DMS 273 (cell line): ENCODE data around the gene SAGE1.
A peak's percentile ranks its signal among the peaks of the same experiment; 100 is the strongest.
"Not testable (repeated sequence)": the region's sequence is repeated elsewhere in the genome, so short reads cannot be mapped to it uniquely, and the experiment has no call there.

ENCODE experiments used
- DNase-seq: peaks from one replicate; lab custom pipeline; 2025; ENCODE audit not compliant: unreplicated experiment; lab: John Stamatoyannopoulos, UW

Gene SAGE1, protein sequence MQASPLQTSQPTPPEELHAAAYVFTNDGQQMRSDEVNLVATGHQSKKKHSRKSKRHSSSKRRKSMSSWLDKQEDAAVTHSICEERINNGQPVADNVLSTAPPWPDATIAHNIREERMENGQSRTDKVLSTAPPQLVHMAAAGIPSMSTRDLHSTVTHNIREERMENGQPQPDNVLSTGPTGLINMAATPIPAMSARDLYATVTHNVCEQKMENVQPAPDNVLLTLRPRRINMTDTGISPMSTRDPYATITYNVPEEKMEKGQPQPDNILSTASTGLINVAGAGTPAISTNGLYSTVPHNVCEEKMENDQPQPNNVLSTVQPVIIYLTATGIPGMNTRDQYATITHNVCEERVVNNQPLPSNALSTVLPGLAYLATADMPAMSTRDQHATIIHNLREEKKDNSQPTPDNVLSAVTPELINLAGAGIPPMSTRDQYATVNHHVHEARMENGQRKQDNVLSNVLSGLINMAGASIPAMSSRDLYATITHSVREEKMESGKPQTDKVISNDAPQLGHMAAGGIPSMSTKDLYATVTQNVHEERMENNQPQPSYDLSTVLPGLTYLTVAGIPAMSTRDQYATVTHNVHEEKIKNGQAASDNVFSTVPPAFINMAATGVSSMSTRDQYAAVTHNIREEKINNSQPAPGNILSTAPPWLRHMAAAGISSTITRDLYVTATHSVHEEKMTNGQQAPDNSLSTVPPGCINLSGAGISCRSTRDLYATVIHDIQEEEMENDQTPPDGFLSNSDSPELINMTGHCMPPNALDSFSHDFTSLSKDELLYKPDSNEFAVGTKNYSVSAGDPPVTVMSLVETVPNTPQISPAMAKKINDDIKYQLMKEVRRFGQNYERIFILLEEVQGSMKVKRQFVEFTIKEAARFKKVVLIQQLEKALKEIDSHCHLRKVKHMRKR

DNA sequence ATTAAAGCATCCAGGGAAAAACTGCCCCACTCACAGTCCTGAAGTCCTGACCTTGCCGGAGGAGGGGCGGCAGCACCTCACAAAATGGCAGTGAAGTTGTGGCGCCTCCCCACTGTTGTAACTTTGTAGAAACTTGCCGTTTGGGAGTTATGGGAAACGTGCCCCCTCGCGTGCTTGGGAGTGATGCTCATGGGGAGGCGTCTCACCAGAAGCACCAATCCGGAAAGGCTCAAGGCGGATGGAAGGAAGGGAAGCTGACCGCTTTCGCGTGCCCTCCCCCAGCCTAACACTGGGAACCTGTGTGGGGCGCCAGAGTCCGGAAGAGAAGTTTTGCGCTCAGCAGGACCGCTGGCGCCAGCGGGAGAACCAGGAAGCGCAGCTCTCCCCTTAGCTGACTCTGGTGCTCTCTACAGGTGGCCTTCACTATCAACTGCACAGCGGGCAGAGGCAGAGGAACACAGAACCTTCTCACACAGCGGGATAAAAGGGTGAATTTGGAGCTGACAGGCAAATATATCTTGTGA is at the start of gene SAGE1, which contains the start of gene CT45A10:
SAGE1 (plus strand) TSS at position 423 of the 524 bp plus-strand sequence. CDS start 2,527 bp downstream, outside the sequence.
CT45A10 (minus strand) TSS at position 151 of the 524 bp plus-strand sequence. CDS start 8,100 bp downstream, outside the sequence.
- peak; percentile 6 for DNase-seq

DNA sequence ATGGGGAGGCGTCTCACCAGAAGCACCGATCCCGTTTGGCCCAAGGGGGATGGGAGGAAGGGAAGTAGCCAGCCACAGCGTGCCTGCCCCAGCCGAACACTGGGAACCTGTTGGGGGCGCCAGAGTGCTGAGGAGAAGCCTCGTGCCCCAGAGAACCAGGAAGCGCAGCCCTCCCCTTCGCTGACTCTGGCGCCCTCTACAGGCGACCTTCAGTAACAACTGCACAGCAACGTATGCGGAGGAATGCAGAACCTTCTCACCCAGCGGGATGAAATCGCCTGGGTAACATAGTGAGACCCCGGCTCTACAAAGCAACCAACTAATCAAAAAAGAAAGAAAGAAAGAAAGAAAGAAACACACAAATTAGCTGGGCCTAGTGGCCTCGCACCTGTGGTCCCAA is 39.1 kb upstream of the SAGE1 start, which contains the start of gene CT45A8:
CT45A8 (minus strand) TSS at position 101 of the 400 bp plus-strand sequence. CDS start 3,755 bp downstream, outside the sequence.
- DNase-seq: not testable (repeated sequence)

DNA sequence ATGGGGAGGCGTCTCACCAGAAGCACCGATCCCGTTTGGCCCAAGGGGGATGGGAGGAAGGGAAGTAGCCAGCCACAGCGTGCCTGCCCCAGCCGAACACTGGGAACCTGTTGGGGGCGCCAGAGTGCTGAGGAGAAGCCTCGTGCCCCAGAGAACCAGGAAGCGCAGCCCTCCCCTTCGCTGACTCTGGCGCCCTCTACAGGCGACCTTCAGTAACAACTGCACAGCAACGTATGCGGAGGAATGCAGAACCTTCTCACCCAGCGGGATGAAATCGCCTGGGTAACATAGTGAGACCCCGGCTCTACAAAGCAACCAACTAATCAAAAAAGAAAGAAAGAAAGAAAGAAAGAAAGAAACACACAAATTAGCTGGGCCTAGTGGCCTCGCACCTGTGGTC is 21.8 kb upstream of the SAGE1 start, which contains the start of gene CT45A9:
CT45A9 (minus strand) TSS at position 101 of the 400 bp plus-strand sequence. CDS start 3,751 bp downstream, outside the sequence.
- DNase-seq: not testable (repeated sequence)

DNA sequence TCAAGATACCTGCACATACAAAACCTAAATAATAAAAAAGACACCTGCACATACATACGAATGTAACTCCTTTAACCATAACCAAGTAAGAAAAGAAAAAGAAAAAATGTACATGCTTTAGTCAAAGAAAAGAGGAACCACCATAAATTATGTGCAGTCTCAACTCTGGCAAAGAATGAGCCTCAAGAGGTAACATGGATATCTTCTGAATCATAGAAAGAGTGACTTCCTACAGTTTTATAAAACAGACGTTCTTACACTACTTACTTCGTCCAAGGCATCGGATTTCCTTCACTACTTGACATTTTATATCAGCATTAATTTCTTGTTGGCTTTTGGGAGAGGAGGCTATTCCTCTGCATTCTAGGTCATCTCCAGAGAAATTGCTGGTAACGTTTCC is 10.8 kb upstream of the SAGE1 start:
- not testable (repeated sequence) for DNase-seq

DNA sequence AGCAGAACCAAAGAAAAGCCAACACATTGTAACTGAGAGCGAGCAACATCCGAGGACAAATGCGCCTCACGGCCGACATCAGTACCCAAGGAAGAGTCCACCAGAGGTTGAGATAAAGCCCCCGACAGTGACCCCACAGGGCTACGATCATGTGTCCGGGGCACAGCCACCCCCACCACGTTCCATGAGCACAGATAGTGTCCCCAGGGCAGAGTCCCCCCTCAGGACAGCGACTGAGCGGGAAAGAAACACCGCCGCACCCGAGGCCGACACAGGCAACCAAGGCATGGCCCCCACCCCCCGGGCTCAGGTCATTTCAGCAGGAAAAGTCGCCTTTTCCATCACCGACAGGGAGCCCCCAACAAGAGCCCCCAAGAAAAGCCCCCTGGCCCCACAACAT is 5.3 kb upstream of the SAGE1 start:
- not testable (repeated sequence) for DNase-seq

DNA sequence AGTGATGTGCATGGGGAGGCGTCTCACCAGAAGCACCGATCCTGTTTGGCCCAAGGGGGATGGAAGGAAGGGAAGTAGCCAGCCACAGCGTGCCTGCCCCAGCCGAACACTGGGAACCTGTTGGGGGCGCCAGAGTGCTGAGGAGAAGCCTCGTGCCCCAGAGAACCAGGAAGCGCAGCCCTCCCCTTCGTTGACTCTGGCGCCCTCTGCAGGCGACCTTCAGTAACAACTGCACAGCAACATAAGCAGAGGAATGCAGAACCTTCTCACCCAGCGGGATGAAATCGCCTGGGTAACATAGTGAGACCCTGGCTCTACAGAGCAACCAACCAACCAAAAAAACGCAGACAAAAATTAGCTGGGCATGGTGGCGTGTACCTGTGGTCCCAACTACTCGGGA is 4.5 kb upstream of the SAGE1 start:
- DNase-seq: peak; percentile 54

DNA sequence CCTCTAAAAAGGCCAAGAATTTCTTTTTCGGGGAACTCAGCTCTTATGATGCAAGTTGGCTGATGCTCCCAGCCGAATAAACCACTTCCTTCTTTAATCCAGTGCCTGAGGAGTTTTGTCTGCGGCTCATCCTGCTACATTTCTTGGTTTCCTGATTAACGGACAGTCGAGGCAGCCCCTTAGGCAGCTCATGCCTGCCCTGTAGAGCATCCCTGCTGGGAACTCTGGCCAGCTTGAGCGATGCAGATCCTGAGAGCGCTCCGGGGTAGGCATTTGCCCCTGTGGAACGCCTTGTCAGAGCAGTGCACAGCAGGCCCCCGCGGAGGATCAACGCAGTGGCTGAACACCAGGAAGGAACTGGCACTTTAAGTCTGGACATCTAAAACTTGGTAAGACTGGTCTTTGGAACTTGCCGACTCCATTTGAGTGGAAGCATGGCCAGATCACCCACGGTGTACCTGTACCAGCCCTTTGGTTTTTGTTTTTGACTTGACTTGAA is 3.4 kb upstream of the SAGE1 start:
- no peak for DNase-seq

DNA sequence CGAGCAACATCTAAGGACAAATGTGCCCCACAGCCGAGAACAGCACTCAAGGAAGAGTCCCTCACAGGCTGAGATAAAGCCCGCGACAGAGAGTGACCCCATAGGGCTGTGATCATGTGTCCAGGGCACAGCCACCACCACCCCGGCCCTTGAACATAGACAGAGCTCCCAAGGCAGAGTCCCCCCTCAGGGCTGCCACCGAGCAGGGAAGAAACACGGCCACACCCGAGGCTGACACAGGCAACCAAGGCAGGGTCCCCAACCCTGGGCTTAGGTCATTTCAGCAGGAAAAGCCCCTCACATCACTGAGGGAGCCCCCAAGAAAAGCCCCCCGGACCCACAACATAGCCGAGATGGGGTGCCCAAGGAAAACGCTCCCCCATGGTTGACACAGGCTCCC is 735 bp upstream of the SAGE1 start:
- no peak for DNase-seq

DNA sequence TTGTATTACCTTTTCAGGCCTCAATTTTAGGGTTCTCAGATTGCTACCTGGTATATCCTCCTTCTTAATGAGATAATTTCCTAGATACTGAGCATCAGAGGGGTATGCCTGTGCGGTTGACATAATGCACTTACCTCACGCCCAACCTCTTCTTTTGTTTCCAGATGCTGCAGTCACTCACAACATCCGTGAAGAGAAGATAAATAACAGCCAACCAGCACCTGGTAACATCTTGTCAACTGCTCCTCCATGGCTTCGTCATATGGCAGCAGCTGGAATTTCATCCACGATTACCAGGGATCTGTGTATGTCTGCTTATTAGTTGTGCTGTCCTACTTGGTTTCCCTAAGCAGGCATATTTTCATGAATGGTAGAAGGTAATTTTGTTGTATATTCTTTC is 16.7 kb downstream of the SAGE1 start:
- no peak for DNase-seq

DNA sequence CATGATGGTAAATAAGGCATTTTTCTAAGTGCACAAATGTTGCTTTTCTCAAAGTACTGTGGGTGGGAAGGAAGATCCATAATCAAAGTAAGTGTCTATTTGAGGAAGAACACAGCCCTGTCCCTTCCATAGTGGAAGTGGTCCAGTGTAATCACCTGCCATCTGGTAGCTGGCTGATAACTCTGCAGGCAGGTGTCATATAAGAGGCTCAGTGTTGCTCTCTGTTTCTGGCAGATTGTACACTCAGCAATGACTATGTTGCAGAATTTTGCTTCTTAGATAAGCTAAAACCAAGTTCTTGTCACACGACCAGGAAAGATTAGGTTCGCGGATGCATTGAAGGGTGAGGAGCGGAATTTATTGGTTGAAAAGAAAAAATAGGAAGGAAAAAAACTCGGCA is 20.9 kb downstream of the SAGE1 start:
- no peak for DNase-seq

DNA sequence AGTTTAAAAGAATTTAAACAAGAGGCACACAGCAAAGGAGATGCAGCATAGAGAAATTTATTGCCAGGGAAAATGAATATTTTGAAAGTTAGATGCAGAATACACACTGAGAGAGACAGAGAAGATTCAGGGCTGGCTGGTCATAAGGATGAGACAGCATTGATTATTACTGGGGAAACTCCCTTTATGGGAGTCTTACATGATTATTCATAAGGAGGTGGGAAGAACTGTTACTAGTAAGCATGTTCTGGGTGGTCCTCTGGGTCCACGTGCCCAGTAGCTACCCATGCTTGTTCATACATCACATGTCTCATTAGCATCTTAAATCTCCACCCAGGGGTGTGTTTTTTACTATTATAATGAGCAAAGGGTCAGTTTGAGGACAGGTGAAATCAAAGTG is 27.0 kb downstream of the SAGE1 start:
- DNase-seq: not testable (repeated sequence)

DNA sequence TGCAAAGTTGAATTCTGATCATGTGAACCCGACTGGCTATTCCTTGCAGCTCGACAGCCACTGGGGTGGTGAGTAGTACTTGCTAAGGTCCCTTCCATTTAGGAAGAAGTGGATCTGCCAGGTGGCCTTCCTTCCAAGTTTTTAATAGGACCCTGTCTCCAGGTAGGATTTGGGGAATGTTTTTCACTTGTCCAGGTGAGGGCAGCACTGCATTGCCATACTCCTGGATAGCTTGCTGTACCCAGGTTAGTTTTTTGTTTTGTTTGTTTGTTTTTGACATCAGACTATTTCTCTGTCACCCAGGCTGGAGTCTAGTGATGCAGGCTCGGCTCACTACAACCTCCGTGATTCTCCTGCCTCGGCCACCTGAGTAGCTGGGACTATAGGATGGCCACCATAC is 29.8 kb downstream of the SAGE1 start:
- peak; percentile 28 for DNase-seq

DNA sequence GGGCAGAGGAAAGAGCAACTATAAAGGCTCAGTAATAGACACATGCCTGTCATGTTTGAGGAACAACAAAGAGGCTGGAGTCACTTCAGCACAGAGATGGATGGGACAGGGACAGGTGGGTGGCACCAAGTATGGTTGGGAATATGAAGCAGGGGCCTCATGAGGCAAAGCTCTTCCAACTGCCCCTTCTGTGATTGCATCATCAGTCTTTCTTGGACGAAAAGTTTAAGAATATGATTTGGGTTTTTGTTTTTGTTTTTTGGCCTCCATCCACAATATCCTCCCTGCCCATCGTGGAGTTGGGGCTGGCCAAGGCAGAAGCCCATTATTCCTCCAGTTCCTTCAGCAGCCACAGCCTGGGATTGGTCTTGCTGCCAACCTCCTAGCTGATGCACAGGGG is 34.4 kb downstream of the SAGE1 start:
- no peak for DNase-seq

DNA sequence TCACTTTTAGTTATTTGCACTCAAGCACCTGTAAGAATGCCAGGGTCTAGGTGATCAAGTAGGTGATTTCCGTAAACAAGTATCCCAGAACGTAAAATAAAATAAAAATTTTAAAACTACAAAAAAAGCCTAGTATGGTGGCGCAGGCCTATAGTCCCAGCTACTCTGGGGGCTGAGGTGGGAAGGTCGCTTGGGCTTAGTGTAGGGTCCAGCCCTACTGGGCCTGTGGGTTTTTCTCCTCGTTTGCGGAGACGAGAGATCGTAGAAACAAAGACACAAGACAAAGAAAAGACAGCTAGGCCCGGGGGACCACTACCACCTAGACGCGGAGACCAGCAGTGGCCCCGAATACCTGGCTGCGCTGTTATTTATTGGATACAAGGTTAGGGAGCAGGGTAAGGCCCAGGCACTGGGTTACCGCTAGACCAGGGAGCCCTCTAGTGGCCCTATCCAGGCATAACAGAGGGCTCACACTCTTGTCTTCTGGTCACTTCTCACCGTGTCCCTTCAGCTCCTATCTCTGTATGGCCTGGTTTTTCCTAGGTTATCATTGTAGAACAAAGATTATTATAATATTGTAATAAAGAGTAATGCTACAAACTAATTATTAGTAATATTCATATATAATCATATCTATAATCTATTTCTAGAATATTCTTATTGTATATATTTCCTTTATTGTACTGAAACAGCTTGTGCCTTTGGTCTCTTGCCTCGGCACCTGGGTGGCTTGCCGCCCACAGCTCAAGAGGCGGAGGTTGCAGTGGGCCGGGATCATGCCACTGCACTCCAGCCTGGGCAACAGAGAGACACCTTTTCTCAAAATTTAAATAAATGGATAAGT is 38.4 kb downstream of the SAGE1 start:
- DNase-seq: peak; percentile 76

DNA sequence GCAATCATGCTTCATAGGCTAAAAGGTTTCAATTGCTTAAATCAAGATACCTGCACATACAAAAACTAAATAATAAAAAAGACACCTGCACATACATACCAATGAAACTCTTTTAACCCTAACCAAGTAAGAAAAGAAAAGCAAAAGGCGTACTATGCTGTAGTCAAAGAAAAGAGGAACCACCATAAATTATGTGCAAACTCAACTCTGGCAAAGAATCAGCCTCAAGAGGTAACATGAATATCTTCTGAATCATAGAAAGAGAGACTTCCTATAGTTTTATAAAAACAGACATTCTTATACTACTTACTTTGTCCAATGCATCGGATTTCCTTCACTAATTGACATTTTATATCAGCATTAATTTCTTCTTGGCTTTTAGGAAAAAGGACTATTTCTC is 51.0 kb downstream of the SAGE1 start:
- no peak for DNase-seq

DNA sequence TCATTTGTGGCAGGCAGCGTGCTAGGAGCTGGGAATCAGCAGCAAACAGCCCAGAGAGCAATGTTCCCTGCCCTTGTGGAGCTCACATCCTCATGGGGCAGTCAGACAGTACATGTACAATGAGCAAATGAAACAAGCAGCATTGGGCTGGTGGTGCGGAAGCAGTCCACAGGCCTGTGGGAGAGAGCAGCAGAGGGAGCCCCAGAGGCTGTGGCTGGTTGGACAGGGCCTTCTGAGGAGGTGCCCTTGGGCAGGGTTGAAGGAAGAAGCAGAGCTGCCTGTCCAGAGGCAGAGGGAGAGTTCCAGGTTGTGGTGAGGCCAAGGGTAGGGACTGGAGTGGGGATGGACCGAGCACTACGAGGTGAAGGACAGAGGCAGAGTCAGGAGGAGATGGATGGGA is 57.8 kb downstream of the SAGE1 start:
- DNase-seq: no peak
